GM18507 (cell line): ENCODE results near the gene FAM9B.

Source experiments
- DNase-seq: peaks from one replicate; pipeline ENCODE4 v3.0.0; 2011; ENCODE audit warnings: low read depth; ENCODE audit not compliant: insufficient read length; ENCODE audit errors: extremely low spot score
- FAIRE-seq: peaks from 2 replicates; lab custom pipeline; 2011; peaks lifted over from hg19 to GRCh38; lab: Jason Lieb, UNC

Gene FAM9B

DNA sequence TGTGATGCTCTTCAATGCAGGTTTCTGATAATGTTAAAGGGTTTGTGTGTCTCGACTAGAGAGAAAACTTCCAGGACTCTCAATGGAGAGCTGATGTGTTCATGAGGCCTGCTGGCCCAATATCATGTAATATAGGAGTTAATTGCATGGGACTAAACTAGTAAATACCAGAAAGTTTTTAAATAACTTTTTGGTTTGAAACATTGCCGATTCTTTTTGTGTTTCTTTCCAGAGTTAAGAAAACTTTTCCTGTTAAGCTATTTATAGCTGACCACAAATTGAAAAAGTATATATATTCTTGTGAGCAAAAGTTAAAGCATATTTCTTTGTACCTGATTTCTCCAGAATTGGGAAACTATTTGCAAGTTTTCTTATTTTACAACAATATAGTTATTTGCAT is 49.7 kb downstream of the FAM9B start:
- DNase-seq = no peak
- peak; percentile 36 for FAIRE-seq

DNA sequence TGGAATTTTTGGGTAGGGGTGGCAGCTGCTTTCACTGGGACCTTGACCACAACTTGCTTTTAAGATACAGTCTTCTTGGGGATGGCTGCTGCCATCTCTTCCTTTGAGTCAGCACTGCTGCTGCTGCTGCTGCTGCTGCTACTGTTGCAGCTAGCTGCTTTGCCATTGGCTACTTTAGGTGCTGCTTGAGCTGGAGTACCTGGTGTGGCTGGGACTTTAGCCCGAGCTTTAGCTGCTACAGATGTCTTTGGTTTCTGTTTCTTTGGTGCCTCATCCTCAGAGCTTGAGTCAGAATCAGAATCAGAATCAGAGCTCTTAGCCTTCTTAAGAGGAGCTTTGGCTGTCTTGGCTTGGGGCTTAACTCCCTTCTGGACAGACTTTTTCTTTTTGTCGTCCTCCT is 52.2 kb downstream of the FAM9B start:
- no peak for FAIRE-seq
- DNase-seq = no peak

DNA sequence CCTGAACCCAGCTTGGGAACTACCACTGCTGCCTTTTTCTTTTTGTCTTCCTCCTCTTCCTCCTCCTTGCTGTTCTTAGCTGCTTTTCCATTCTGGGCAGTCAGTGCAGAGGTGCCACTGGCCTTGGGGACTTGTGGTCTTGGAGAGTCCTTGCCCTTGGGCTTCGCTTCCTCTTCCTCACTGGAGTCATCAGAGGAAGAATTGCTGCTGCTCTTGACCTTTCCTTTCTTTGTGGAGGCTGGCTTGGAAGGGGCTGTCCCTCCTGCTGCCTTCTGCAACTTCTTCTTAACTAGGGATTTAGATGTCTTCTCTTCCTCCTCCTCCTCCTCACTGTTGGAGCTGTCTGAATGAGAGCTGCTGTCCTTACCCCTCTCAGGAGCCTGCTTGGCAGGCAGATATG is 53.2 kb downstream of the FAM9B start:
- DNase-seq = no peak
- no peak for FAIRE-seq
